Measurements from ENCODE around the gene FRMD6. TPM values are rescaled to one million over a fixed set of nuclear protein-coding genes. Genes with fewer than 3 reads are reported as not detected.

The FRMD6 gene
- total and polyA plus RNA-seq, 5 donors from 2014 or later: 0.77 to 1.7 (median 0.89) TPM; not detected in 2

GRCh38 chr14:51620056-51620455 is 31.7 kb upstream of the FRMD6 start:
- Mint-ChIP-seq H3K4me1 (no peaks in the 10 kb centered on the region), H3K4me3 (no peak overlapping the region), H3K27me3 (peaks cover 12% of the 10 kb centered on the region), H3K9me3 (peaks cover 0 to 4% (median 0%) of the 10 kb centered on the region in 7 donors), H3K36me3 (no peaks in the 10 kb centered on the region), H3K27ac (no peak overlapping the region)
- Histone ChIP-seq H3K27ac (ENCODE audit: insufficient read depth, low read length, poor library complexity, severe bottlenecking) (no peak overlapping the region), H3K4me3 (ENCODE audit: low read depth, low read length) (no peak overlapping the region), H3K9me3 (ENCODE audit: control insufficient read depth in 2 of 2, low read length in 2 of 2) (no peaks in the 10 kb centered on the region), H3K36me3 (ENCODE audit: control insufficient read depth, insufficient read depth, low read length) (no peaks in the 10 kb centered on the region), H3K27me3 (ENCODE audit: control insufficient read depth, insufficient read depth, low read length) (no peaks in the 10 kb centered on the region), H3K4me1 (ENCODE audit: control insufficient read depth, insufficient read depth, low read length, poor library complexity, severe bottlenecking) (no peaks in the 10 kb centered on the region)
- no peak for ATAC-seq (ENCODE audit: low read depth in 2 of 2)
- DNase-seq: no peak

DNA sequence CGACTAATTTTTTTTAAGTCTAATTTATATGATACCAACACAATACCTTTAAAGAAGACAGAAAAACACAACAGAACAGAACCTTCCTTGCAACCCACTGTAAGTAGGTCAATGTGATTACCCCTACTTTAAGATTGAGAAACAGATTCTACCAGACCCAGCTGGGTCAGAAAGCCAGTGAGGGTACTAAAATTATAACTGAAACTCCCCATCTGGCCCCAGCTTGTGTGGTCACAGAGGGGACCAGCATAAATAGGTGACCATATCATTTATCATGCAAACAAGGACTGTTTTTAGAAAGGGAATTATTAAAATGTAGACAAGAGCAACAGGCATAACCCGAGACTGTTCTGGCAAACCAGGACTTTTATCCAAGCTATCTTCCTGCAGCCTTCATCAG is 30.1 kb upstream of the FRMD6 start:
- no peaks in the 10 kb centered on the region for H3K36me3 ChIP-seq (ENCODE audit: control insufficient read depth, insufficient read depth, low read length)
- Mint-ChIP-seq H3K4me1 (no peaks in the 10 kb centered on the region), H3K4me3 (no peak overlapping the region), H3K27me3 (peaks cover 14% of the 10 kb centered on the region), H3K36me3 (no peaks in the 10 kb centered on the region), H3K9me3 (peaks cover 0 to 4% (median 0%) of the 10 kb centered on the region in 7 donors), H3K27ac (no peak overlapping the region)
- no peaks in the 10 kb centered on the region for H3K9me3 ChIP-seq (ENCODE audit: control insufficient read depth in 2 of 2, low read length in 2 of 2)
- no peak for DNase-seq
- peaks cover 5% of the 10 kb centered on the region for H3K27me3 ChIP-seq (ENCODE audit: control insufficient read depth, insufficient read depth, low read length)
- H3K27ac ChIP-seq (ENCODE audit: insufficient read depth, low read length, poor library complexity, severe bottlenecking): no peak overlapping the region
- no peaks in the 10 kb centered on the region for H3K4me1 ChIP-seq (ENCODE audit: control insufficient read depth, insufficient read depth, low read length, poor library complexity, severe bottlenecking)
- no peak overlapping the region for H3K4me3 ChIP-seq (ENCODE audit: low read depth, low read length)
- ATAC-seq (ENCODE audit: low read depth in 2 of 2): no peak

DNA sequence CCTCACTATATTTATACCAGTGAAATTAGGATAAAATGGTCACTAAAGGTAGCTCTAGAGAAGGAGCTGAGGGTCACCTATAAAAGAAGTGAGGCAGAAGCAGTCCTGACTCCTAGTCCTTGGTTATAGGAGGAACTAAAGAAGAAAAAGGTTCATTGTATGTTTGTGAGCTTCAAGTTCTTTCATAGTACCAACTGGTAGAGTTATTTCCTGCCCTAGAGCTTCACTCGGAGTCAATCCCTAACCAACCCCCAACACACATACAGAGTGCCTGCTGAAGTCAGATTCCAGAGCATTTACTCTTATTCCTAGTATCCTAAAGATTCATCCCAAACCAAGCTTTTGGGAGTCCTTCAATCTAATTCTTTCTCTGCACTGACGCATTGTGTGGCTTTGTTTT is 29.3 kb upstream of the FRMD6 start:
- no peaks in the 10 kb centered on the region for H3K4me1 ChIP-seq (ENCODE audit: control insufficient read depth, insufficient read depth, low read length, poor library complexity, severe bottlenecking)
- peaks cover 10% of the 10 kb centered on the region for H3K27me3 Mint-ChIP-seq
- H3K9me3 Mint-ChIP-seq: peaks cover 0 to 4% (median 0%) of the 10 kb centered on the region in 7 donors
- no peaks in the 10 kb centered on the region for H3K9me3 ChIP-seq (ENCODE audit: control insufficient read depth in 2 of 2, low read length in 2 of 2)
- H3K36me3 Mint-ChIP-seq: no peaks in the 10 kb centered on the region
- H3K4me3 ChIP-seq (ENCODE audit: low read depth, low read length): no peak overlapping the region
- H3K4me1 Mint-ChIP-seq: peaks cover 0 to 4% (median 0%) of the 10 kb centered on the region in 4 donors
- no peak overlapping the region for H3K27ac ChIP-seq (ENCODE audit: insufficient read depth, low read length, poor library complexity, severe bottlenecking)
- no peak overlapping the region for H3K27ac Mint-ChIP-seq
- H3K27me3 ChIP-seq (ENCODE audit: control insufficient read depth, insufficient read depth, low read length): peaks cover 5% of the 10 kb centered on the region
- no peak overlapping the region for H3K4me3 Mint-ChIP-seq
- no peak for DNase-seq
- ATAC-seq (ENCODE audit: low read depth in 2 of 2): no peak
- H3K36me3 ChIP-seq (ENCODE audit: control insufficient read depth, insufficient read depth, low read length): no peaks in the 10 kb centered on the region

- no peak for ATAC-seq (ENCODE audit: low read depth in 2 of 2)
- Mint-ChIP-seq H3K4me3 (no peak overlapping the region), H3K27me3 (peaks cover 6% of the 10 kb centered on the region), H3K9me3 (peaks cover 0 to 4% (median 0%) of the 10 kb centered on the region in 7 donors), H3K4me1 (peaks cover 0 to 4% (median 0%) of the 10 kb centered on the region in 4 donors), H3K27ac (no peak overlapping the region), H3K36me3 (no peaks in the 10 kb centered on the region)
- H3K27ac ChIP-seq (ENCODE audit: insufficient read depth, low read length, poor library complexity, severe bottlenecking): no peak overlapping the region
- DNase-seq: no peak
- H3K4me3 ChIP-seq (ENCODE audit: low read depth, low read length): no peak overlapping the region
- no peaks in the 10 kb centered on the region for H3K4me1 ChIP-seq (ENCODE audit: control insufficient read depth, insufficient read depth, low read length, poor library complexity, severe bottlenecking)
- H3K9me3 ChIP-seq (ENCODE audit: control insufficient read depth in 2 of 2, low read length in 2 of 2): no peaks in the 10 kb centered on the region
- no peaks in the 10 kb centered on the region for H3K36me3 ChIP-seq (ENCODE audit: control insufficient read depth, insufficient read depth, low read length)
- H3K27me3 ChIP-seq (ENCODE audit: control insufficient read depth, insufficient read depth, low read length): peaks cover 5% of the 10 kb centered on the region
Observed at GRCh38 chr14:51624955-51625569, 26.6 kb upstream of the FRMD6 start.

DNA sequence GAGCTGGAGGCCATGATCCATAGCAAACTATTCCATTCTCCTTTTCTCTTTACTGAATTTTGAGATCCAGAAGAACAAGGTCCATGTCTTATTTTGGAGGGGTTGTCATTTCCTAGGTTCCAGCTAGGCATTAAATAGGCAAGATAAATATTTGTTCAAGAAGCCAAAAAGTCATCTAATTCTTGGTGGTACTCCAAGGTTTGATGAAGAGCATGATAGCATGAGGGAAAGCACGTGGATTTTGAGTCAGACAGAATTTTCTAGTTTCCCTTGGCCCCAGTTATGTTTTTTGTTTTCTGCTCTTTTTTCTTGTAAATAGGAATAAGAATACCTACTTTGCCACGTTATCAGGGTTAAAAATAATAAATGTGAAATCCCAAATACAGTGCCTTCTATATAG is 25.5 kb upstream of the FRMD6 start:
- Mint-ChIP-seq H3K36me3 (no peaks in the 10 kb centered on the region), H3K27ac (no peak overlapping the region), H3K27me3 (peaks cover 9% of the 10 kb centered on the region), H3K4me1 (peaks cover 0 to 4% (median 0%) of the 10 kb centered on the region in 4 donors), H3K9me3 (peaks cover 0 to 4% (median 0%) of the 10 kb centered on the region in 7 donors), H3K4me3 (no peak overlapping the region)
- Histone ChIP-seq H3K36me3 (ENCODE audit: control insufficient read depth, insufficient read depth, low read length) (no peaks in the 10 kb centered on the region), H3K4me3 (ENCODE audit: low read depth, low read length) (no peak overlapping the region), H3K27ac (ENCODE audit: insufficient read depth, low read length, poor library complexity, severe bottlenecking) (no peak overlapping the region), H3K9me3 (ENCODE audit: control insufficient read depth in 2 of 2, low read length in 2 of 2) (no peaks in the 10 kb centered on the region), H3K27me3 (ENCODE audit: control insufficient read depth, insufficient read depth, low read length) (peaks cover 5% of the 10 kb centered on the region), H3K4me1 (ENCODE audit: control insufficient read depth, insufficient read depth, low read length, poor library complexity, severe bottlenecking) (no peaks in the 10 kb centered on the region)
- DNase-seq (no peak), ATAC-seq (ENCODE audit: low read depth in 2 of 2) (no peak)

DNA sequence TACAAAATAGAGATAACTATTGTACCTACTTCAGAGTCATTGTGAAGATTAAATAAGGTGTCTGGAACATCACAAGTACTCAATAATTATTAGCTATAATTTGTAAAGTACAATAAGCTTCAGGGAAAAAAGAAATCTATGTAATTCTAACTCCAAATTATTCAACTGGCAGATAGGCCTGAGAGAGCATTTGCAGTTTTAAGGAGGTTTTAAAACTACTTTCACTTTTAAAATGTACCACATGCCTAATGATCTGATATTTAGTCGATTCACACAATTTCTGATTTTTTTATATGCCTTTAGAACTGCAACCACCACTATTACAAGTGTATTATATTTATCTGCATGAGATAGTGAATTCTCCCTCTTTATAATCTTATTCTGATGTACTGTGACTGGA is 24.9 kb upstream of the FRMD6 start:
- no peak for ATAC-seq (ENCODE audit: low read depth in 2 of 2)

GRCh38 chr14:51627313-51627712 is 24.4 kb upstream of the FRMD6 start:
- peaks cover 6% of the 10 kb centered on the region for H3K27me3 ChIP-seq (ENCODE audit: control insufficient read depth, insufficient read depth, low read length)
- no peak overlapping the region for H3K4me3 ChIP-seq (ENCODE audit: low read depth, low read length)
- H3K9me3 Mint-ChIP-seq: peaks cover 0 to 4% (median 0%) of the 10 kb centered on the region in 7 donors
- peaks cover 0 to 4% (median 0%) of the 10 kb centered on the region in 4 donors for H3K4me1 Mint-ChIP-seq
- H3K36me3 Mint-ChIP-seq: no peaks in the 10 kb centered on the region
- peaks cover 13% of the 10 kb centered on the region for H3K27me3 Mint-ChIP-seq
- no peak overlapping the region for H3K27ac Mint-ChIP-seq
- DNase-seq (no peak), ATAC-seq (ENCODE audit: low read depth in 2 of 2) (no peak)
- H3K4me3 Mint-ChIP-seq: peak overlapping the region in 1 of 4 donors; percentile 49
- no peaks in the 10 kb centered on the region for H3K36me3 ChIP-seq (ENCODE audit: control insufficient read depth, insufficient read depth, low read length)
- no peaks in the 10 kb centered on the region for H3K4me1 ChIP-seq (ENCODE audit: control insufficient read depth, insufficient read depth, low read length, poor library complexity, severe bottlenecking)
- no peak overlapping the region for H3K27ac ChIP-seq (ENCODE audit: insufficient read depth, low read length, poor library complexity, severe bottlenecking)
- H3K9me3 ChIP-seq (ENCODE audit: control insufficient read depth in 2 of 2, low read length in 2 of 2): no peaks in the 10 kb centered on the region

More for the DNA sequence above, 24.9 kb upstream of the FRMD6 start:
- Mint-ChIP-seq H3K36me3 (no peaks in the 10 kb centered on the region), H3K27me3 (peaks cover 13% of the 10 kb centered on the region), H3K27ac (no peak overlapping the region), H3K4me1 (peaks cover 0 to 4% (median 0%) of the 10 kb centered on the region in 4 donors), H3K9me3 (peaks cover 0 to 4% (median 0%) of the 10 kb centered on the region in 7 donors), H3K4me3 (no peak overlapping the region)
- DNase-seq: no peak
- Histone ChIP-seq H3K4me3 (ENCODE audit: low read depth, low read length) (no peak overlapping the region), H3K9me3 (ENCODE audit: control insufficient read depth in 2 of 2, low read length in 2 of 2) (no peaks in the 10 kb centered on the region), H3K4me1 (ENCODE audit: control insufficient read depth, insufficient read depth, low read length, poor library complexity, severe bottlenecking) (no peaks in the 10 kb centered on the region), H3K36me3 (ENCODE audit: control insufficient read depth, insufficient read depth, low read length) (no peaks in the 10 kb centered on the region), H3K27me3 (ENCODE audit: control insufficient read depth, insufficient read depth, low read length) (peaks cover 6% of the 10 kb centered on the region), H3K27ac (ENCODE audit: insufficient read depth, low read length, poor library complexity, severe bottlenecking) (no peak overlapping the region)

DNA sequence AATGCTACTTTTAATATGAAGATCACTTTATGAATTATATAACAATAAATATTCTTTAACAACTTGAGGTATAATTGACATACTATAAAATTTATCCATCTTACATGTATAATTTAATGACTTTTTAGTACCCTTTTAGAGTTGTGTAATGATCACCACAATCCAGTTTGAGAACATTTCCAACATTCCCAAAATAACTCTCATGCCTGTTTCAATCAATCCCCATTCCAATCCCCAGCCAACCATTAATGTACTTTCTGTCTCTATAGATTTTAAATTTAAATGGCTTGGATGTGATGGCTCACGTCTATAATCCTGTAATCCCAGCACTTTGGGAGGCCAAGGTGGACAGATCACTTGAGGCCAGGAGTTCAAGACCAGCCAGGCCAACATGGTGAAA is 23.5 kb upstream of the FRMD6 start:
- ATAC-seq (ENCODE audit: low read depth in 2 of 2): no peak
- no peaks in the 10 kb centered on the region for H3K36me3 Mint-ChIP-seq
- H3K4me1 Mint-ChIP-seq: peaks cover 0 to 4% (median 0%) of the 10 kb centered on the region in 4 donors

More for the DNA sequence above, 23.5 kb upstream of the FRMD6 start:
- peaks cover 0 to 4% (median 0%) of the 10 kb centered on the region in 7 donors for H3K9me3 Mint-ChIP-seq
- peaks cover 18% of the 10 kb centered on the region for H3K27me3 Mint-ChIP-seq
- Histone ChIP-seq H3K9me3 (ENCODE audit: control insufficient read depth in 2 of 2, low read length in 2 of 2) (no peaks in the 10 kb centered on the region), H3K27me3 (ENCODE audit: control insufficient read depth, insufficient read depth, low read length) (peaks cover 6% of the 10 kb centered on the region), H3K36me3 (ENCODE audit: control insufficient read depth, insufficient read depth, low read length) (no peaks in the 10 kb centered on the region), H3K27ac (ENCODE audit: insufficient read depth, low read length, poor library complexity, severe bottlenecking) (no peak overlapping the region), H3K4me3 (ENCODE audit: low read depth, low read length) (no peak overlapping the region), H3K4me1 (ENCODE audit: control insufficient read depth, insufficient read depth, low read length, poor library complexity, severe bottlenecking) (no peaks in the 10 kb centered on the region)
- DNase-seq: no peak
- no peak overlapping the region for H3K4me3 Mint-ChIP-seq
- no peak overlapping the region for H3K27ac Mint-ChIP-seq
